Skeletal muscle satellite cell (primary cell): ENCODE results near the gene TEAD3.
A peak's percentile ranks its signal among the peaks of the same experiment; 100 is the strongest.
"Not testable (repeated sequence)": the region's sequence is repeated elsewhere in the genome, so short reads cannot be mapped to it uniquely, and the experiment has no call there.

ENCODE experiments used
- H3K27me3 ChIP-seq: 2 replicates; pipeline ENCODE4 v1.7.0; 2013; ENCODE audit warnings: low read length; ENCODE audit not compliant: control insufficient read depth, insufficient read depth
- H3K36me3 ChIP-seq: 2 replicates; pipeline ENCODE4 v1.7.0; 2013; ENCODE audit warnings: mild to moderate bottlenecking, control low read depth, low read length; ENCODE audit not compliant: insufficient read depth
- H3K4me1 ChIP-seq: 2 replicates; pipeline ENCODE4 v1.7.0; 2013; ENCODE audit warnings: low read length; ENCODE audit not compliant: control insufficient read depth, insufficient read depth
- H3K4me2 ChIP-seq: 2 replicates; pipeline ENCODE4 v1.7.0; 2013; ENCODE audit warnings: mild to moderate bottlenecking, low read length
- H3K4me3 ChIP-seq: 2 replicates; pipeline ENCODE4 v1.7.0; 2013; ENCODE audit warnings: low read length
- H3K9ac ChIP-seq: 2 replicates; pipeline ENCODE4 v1.7.0; 2013; ENCODE audit warnings: mild to moderate bottlenecking, low read depth, low read length, moderate library complexity
- H3K9me3 ChIP-seq: replicated peaks from 2 replicates; pipeline ENCODE4 v1.7.0; 2013; ENCODE audit warnings: mild to moderate bottlenecking, control low read depth, low read length

The TEAD3 gene

DNA sequence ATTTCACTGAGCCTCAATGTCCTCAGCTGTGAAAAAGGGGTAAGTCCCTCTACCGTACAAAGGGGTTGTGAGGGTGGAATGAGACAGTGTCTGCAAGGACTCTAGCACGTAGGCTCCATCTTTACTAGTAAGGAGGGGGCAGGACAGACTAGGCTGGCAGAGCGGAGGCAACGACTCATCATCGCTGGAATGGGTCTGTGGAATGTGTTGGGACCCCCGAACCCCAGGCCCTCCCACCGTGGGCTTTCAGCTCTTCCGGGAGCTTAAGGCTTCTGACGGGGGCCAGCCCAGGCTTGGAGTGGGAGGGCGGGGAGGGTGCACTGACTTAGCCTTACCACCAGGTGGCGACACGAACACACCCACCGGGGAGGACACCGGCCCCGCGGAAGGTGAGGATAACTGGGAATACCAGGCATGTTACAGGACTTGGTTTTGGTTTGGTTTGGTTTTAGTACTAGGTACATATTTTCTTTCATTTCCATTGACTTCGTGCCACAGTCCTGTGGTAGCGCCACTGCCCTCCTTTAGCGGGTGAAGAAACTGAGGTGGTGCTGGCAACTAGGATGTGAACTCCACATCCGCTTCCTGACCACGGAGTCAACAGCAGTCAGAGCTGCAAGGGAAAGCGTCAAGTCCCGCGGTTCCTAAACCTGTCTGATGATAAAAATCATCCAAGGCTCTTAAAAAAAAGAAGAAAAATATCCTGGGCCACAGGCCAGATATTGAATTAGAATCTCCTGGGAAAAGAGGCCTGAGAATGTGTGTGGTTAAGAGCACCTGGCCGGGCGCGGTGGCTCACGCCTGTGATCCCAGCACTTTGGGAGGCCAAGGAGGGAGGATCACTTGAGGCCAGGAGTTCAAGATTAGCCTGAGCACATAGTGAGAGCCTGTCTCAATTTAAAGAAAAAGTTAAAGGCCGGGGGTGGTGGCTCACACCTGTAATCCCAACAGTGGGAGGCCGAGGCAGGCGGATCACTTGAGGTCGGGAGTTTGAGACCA lies 26.1 kb upstream of the TEAD3 start:
- Histone ChIP-seq H3K36me3 (no peaks in the 10 kb centered on the region), H3K27me3 (peaks cover 14% of the 10 kb centered on the region), H3K9me3 (no peaks in the 10 kb centered on the region), H3K4me2 (peak overlapping the region; percentile 48), H3K4me3 (no peak overlapping the region), H3K9ac (no peak overlapping the region), H3K4me1 (no peaks in the 10 kb centered on the region)

- no peaks in the 10 kb centered on the region for H3K36me3 ChIP-seq
- no peaks in the 10 kb centered on the region for H3K4me1 ChIP-seq
- peaks cover 7% of the 10 kb centered on the region for H3K27me3 ChIP-seq
- H3K9me3 ChIP-seq, result no peaks in the 10 kb centered on the region
- H3K4me2 ChIP-seq, result no peak overlapping the region
- H3K4me3 ChIP-seq, result no peak overlapping the region
- H3K9ac ChIP-seq, result no peak overlapping the region
These were observed 25.3 kb upstream of the TEAD3 start for GRCh38 chr6:35522151-35522550.

GRCh38 chr6:35521235-35521634 lies 24.4 kb upstream of the TEAD3 start:
- H3K9me3 ChIP-seq, result no peaks in the 10 kb centered on the region
- no peak overlapping the region for H3K4me2 ChIP-seq
- H3K36me3 ChIP-seq, result no peaks in the 10 kb centered on the region
- peaks cover 7% of the 10 kb centered on the region for H3K27me3 ChIP-seq
- H3K9ac ChIP-seq, result no peak overlapping the region
- H3K4me1 ChIP-seq, result no peaks in the 10 kb centered on the region
- no peak overlapping the region for H3K4me3 ChIP-seq

- Histone ChIP-seq H3K27me3 (peaks cover 10% of the 10 kb centered on the region), H3K36me3 (no peaks in the 10 kb centered on the region), H3K4me2 (no peak overlapping the region), H3K9me3 (no peaks in the 10 kb centered on the region), H3K9ac (no peak overlapping the region), H3K4me3 (no peak overlapping the region), H3K4me1 (no peaks in the 10 kb centered on the region)
These were observed 22.6 kb upstream of the TEAD3 start for GRCh38 chr6:35519313-35520015.

GRCh38 chr6:35518566-35519312 lies 21.9 kb upstream of the TEAD3 start:
- Histone ChIP-seq H3K36me3 (no peaks in the 10 kb centered on the region), H3K4me2 (no peak overlapping the region), H3K4me1 (no peaks in the 10 kb centered on the region), H3K27me3 (peaks cover 14% of the 10 kb centered on the region), H3K4me3 (no peak overlapping the region), H3K9me3 (no peaks in the 10 kb centered on the region), H3K9ac (no peak overlapping the region)

DNA sequence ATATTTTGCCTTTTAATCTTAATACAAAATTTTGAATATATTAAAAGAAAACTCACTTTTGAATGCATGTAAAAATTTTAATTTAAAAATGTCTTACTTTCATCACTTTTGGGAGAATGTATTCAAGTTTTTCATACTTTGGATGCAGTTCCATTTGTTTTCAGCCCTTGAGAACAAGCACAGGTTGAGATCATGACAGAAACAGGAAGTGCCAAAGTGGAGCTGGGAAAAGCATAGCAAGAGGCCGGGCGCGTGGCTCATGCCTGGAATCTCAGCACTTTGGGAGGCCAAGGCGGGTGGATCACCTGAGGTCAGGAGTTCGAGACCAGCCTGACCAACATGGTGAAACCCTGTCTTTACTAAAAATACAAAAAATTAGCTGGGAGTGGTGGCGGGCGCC lies 21.1 kb upstream of the TEAD3 start:
- H3K9ac ChIP-seq, H3K4me3 ChIP-seq, H3K4me1 ChIP-seq, H3K36me3 ChIP-seq, H3K4me2 ChIP-seq, H3K9me3 ChIP-seq: not testable (repeated sequence)
- H3K27me3 ChIP-seq, result peaks cover 14% of the 10 kb centered on the region

DNA sequence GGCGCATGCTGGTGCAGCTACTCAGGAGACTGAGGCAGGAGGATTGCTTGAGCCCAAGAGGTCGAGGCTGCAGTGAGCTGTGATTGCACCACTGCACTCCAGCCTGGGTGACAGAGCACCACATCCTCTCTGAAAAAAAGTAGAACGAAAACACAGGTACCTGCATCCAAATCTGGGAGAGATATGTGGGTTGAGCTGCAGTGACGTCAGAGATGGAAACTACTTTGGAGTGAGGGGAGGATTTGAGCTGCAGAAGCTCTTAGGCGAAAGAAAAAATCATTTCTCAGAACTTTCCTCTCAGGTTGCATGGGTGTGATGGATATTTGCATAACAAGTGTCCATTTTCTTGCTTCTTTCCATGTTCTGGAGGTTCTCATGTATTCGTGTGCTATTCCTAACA lies 19.8 kb upstream of the TEAD3 start:
- H3K9ac ChIP-seq, result no peak overlapping the region
- no peaks in the 10 kb centered on the region for H3K36me3 ChIP-seq

DNA sequence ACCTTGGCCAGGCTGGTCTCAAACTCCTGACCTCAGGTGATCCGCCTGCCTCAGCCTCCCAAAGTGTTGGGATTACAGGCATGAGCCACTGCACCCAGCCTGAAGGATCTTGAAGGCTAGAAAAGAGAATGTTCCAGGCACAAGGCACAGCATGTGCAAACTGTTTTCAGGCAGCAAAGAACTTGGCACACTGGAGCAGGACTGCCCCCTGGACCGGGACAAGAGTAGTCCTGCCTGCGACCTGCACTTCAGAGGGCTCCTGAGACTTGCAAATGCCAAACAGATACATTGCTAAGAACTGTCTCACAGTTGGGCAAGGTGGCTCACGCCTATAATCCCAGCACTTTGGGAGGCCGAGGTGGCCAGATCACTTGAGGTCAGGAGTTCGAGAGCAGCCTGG lies 19.1 kb upstream of the TEAD3 start:
- H3K9me3 ChIP-seq, H3K36me3 ChIP-seq, H3K9ac ChIP-seq, H3K4me1 ChIP-seq, H3K4me2 ChIP-seq, H3K4me3 ChIP-seq: not testable (repeated sequence)
- H3K27me3 ChIP-seq, result peaks cover 17% of the 10 kb centered on the region

More for the DNA sequence above, 19.8 kb upstream of the TEAD3 start:
- Histone ChIP-seq H3K27me3 (peaks cover 10% of the 10 kb centered on the region), H3K9me3 (no peaks in the 10 kb centered on the region), H3K4me2 (no peak overlapping the region), H3K4me3 (no peak overlapping the region), H3K4me1 (no peaks in the 10 kb centered on the region)

DNA sequence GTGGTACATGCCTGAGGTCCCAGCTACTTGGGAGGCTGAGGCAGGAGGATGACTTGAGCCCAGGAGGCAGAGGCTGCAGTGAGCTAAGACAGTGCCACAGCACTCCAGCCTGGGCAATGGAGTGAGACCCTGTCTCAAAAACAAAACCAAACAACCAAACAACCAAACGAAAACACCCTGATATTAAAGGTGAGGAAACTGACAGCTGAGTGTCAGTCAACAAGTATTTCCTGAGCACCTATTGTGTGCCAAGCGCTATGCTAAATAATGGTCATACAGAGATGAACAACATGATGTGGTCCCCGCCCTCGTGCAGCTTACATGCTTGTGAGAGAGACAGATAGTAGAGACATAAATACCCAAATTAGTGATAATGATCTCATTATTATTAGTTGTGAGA lies 17.7 kb upstream of the TEAD3 start:
- Histone ChIP-seq H3K27me3 (peaks cover 27% of the 10 kb centered on the region), H3K4me3 (no peak overlapping the region), H3K9ac (no peak overlapping the region), H3K36me3 (no peaks in the 10 kb centered on the region), H3K9me3 (no peaks in the 10 kb centered on the region), H3K4me2 (no peak overlapping the region), H3K4me1 (no peaks in the 10 kb centered on the region)

GRCh38 chr6:35512740-35513139 lies 15.9 kb upstream of the TEAD3 start, which contains the start of gene TULP1:
TSS of gene TULP1 (minus strand) at chr6:35512896. CDS start at chr6:35512858, 38 bp downstream.
- Histone ChIP-seq H3K36me3 (no peaks in the 10 kb centered on the region), H3K9me3 (no peaks in the 10 kb centered on the region), H3K9ac (no peak within 1 kb of the TSS), H3K4me1 (no peaks in the 10 kb centered on the region), H3K4me2 (no peak within 1 kb of the TSS), H3K4me3 (no peak within 1 kb of the TSS), H3K27me3 (peaks cover 36% of the 10 kb centered on the region)

- H3K9ac ChIP-seq, result no peak overlapping the region
These were observed 15.1 kb upstream of the TEAD3 start for GRCh38 chr6:35512006-35512405.

More at GRCh38 chr6:35512006-35512405, 15.1 kb upstream of the TEAD3 start:
- Histone ChIP-seq H3K4me1 (peaks cover 3% of the 10 kb centered on the region), H3K36me3 (no peaks in the 10 kb centered on the region), H3K4me3 (no peak overlapping the region), H3K9me3 (no peaks in the 10 kb centered on the region), H3K4me2 (no peak overlapping the region), H3K27me3 (peaks cover 36% of the 10 kb centered on the region)
